Renal cortex interstitium (tissue), 11 donors: Measurements from ENCODE around the gene SLIT1. TPM values are rescaled to one million over a fixed set of nuclear protein-coding genes. Genes with fewer than 3 reads are reported as not detected.
"Not testable (repeated sequence)": the region's sequence is repeated elsewhere in the genome, so short reads cannot be mapped to it uniquely, and the experiment has no call there.

Experiments used
- DNase-seq, 11 donors: peaks; one replicate each; pipeline ENCODE4 v3.0.0-alpha.2; 2013; ENCODE audit warnings: low read depth in 9 of 11, low spot score in 4 of 11; ENCODE audit errors: extremely low read depth in 1 of 11
- polyA plus RNA-seq, 3 donors: library from polyadenylated mRNA; unstranded; fragments of 120-200 nt; gene quantifications; one replicate each; pipeline ENCODE4 v1.2.1, GENCODE V29; 2013; ENCODE audit not compliant: insufficient read length in 3 of 3

Gene SLIT1
- polyA plus RNA-seq, 3 donors, result 6.9 to 7.7 (median 7.6) TPM

DNA sequence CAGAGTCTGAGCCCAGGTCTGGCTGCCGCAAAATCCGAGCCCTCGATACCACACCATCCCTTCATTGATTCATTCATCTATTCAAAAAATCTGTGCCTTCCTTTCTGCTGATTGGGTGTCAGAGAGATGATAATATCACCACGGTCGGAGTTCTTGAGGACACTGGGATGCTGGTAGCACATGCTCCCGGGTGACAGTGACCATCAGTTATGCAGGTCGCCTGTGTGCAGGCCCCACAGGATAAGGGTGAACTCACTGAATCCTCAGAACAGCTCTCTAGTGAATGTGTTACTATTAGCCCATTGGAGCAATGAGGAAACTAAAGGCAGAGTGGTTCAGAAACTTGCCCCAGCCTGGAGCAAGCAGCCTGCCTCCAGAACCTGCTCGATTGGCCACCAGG, 145.1 kb downstream of the SLIT1 start:
- no peak for DNase-seq

DNA sequence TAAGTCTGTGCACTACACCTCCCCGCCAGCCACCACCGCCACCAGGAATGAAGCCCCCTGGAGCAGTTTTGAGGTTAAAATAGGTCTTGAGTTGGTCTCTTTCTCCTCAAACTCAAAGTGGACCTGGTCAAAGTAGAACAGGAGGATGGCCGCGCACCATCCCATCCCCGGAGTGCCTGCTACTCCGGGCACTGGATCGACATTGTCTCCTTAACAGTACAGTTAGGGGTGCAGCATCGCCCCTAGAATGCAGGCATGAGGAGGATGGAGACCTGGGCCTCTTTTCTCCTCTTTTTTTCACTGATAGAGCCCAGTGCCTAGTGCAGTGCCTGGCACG, 145.5 kb downstream of the SLIT1 start:
- no peak for DNase-seq

DNA sequence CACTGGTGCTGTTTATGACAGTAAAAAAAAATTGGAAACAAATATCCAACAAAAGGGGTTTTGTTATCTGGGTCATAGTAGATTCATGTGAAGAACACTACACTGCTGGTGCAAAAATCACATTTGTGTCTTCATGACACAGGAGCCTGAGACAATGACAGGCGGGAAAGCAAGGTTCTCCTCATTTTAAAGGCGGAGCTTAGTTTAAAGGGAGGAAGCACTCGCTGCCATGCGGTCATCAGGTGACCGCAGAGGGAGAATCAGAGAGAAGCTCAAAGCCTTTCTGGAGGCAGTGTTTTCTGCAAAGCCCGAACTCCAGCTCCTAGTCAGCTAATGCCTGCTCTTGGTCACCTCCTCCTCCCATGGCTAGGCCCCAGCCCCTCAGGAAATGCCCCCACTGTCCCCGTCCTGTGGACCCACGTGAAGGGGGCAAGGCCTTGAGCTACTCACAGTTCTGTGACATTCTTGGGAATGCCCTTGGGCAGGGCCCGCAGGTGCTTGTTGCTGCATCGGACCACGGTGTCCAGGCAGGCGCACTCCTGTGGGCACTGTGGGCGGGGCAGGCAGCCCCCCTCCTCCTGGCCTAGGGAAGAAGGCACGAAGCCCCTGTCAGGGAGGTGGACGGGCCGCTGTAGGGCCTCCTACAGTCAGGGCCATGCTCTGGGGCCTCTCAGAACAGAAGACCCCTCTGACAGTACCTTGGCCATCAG, 146.1 kb downstream of the SLIT1 start:
- no peak for DNase-seq

DNA sequence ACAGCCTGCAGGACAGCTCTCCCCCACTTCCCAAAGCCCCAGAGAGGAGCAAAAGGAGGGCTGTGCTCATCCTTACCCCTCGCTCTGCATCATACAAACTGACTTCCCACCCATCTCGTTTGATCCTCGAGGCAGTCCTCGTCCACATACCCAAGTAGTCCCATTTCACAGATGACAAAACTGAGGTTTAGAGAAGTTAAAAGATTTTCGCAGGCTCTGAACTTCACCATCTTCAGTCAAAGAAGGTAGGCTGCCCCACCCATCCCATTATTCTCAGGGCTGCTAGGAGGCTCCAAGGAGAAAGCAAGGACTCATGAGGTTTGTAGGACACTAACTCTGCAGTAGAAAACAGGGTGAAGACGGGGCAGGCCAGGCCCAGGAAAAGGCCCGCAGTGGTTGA, 147.1 kb downstream of the SLIT1 start:
- DNase-seq, result no peak

DNA sequence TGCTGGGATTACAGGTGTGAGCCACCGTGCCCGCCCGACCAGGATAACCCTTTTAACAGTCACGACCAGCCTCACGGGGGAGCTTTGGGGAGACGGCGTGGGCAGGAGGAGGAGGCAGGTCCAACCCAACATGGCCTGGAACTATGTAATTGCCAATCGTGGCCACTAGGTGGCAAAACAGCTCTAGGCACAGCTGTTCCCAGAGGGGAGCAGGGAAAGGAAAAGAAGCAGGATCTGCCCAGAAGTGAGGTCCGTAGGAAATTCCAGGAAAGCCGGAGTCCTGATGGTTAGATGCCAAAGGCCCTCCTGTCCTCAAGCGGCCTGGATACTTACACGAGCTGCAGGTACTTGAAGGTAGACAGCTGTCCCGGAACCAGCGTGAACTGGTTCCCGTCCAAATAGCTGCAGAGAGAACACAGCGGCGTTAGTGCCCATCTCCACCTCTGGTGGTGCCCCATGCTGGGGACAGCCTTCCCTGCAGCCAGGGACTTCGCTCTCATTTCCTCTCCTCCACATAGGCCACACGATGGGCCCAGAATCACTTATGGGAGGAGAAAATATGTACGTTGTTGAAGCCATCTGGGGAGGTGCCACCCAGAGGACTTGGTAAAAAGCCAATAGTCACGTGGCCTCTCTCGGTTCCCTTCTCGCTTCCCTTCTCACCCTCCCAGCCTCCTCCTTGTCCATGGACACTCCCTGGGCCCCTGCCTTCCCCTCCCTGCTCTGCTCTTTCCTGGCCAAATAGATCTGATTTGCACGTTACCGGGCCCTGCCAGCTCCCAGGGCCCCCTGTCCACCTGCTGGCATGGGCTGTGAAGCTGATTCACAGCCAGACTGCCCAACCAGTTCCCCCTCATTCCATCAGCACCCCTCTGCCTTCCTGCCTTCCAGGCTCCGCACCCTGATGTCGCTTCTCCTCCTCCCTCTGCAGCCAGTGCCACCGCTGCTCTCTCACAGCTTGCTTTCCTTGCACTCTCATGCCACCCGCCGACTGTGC, 148.1 kb downstream of the SLIT1 start:
- peak; percentile 50 to 83 (median 67) for DNase-seq

DNA sequence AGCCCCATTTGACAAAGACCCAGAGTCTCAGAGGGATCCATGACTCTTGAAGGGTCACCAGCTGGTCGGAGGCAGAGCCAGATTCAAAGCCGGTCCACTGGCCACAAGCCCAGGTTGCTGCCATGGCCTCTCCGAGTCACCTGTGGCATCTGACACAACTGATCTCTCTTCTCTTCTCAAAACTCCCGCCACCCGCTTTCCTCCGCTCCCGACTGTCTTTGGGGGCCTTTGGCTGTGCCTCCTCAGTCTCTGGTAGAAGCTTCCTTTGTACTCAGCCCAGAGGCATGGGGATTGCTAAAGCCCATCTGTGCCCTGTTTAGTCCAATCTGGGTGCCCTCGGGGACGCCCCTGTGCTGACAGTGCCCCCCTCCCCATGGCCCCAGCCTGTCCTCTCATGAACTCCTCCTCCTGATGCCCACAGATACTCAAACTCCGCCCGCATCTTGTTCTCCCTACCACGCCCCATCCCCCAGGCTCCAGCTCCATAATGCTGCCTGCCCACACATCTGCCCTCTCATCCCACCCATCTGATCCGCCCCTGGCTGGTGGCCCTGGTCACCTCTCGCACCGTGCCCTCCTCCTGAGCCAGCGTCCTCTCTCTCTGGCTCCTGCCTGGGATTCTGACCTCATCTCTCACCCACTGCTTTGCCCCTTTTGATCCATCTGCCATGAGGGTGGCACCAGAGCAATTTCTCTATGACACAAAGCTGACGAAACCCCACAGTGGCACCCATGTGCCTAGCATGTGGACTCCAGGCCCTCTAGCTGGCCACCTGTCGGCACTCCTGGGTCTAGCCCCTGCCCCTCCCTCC, 150.6 kb downstream of the SLIT1 start:
- DNase-seq, result no peak

DNA sequence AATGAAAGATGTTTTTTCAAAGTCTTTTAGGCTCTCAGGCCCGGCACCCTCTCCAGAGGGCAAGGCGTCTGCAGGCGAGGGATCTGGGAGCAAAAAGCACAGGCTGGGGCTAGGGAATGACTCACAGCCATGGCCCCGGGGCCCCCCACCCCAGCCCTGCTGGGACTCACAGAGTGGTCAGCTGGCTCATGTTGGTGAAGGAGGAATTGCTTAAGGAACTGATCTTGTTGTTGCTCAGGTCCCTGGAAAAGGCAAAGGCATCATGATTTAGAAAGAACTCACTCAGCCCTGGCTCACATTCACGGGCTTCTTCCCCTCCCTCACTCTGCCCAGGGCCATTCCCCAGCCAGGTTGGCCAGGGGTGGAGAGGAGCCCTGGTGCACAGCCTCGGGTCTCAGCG, 151.5 kb downstream of the SLIT1 start:
- no peak for DNase-seq

DNA sequence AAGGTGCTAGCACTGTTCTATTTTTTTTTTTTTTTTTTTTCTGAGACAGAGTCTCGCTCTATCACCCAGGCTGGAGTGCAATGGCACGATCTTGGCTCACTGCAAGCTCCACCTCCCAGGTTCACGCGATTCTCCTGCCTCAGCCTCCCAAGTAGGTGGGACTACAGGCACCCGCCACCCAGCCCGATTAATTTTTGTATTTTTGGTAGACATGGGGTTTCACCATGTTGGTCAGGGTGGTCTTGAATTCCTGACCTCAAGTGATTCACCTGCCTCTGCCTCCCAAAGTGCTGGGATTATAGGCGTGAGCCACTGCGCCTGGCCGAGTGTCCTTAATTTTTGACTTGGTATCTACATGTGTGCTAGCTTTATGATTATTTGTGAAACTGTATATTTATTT, 151.9 kb downstream of the SLIT1 start:
- not testable (repeated sequence) for DNase-seq

DNA sequence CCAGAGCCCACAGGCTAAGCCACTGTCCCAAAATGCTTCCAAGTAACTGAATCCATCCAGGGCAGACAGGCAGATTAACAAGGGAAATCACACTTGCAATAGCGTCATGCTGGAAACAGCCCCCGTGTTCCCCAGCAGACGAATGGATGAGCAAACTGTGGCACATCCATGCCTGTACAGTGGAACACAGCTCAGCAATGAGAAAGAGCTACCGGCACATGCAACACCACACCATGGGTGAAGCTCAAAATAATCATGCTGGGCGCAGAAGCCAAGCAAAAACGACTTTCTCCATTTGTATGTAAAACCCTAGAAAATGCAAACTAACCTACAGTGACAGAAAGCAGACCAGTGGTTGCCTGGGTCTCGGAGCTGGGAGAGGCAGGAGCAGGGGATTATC, 153.1 kb downstream of the SLIT1 start:
- DNase-seq, result no peak

DNA sequence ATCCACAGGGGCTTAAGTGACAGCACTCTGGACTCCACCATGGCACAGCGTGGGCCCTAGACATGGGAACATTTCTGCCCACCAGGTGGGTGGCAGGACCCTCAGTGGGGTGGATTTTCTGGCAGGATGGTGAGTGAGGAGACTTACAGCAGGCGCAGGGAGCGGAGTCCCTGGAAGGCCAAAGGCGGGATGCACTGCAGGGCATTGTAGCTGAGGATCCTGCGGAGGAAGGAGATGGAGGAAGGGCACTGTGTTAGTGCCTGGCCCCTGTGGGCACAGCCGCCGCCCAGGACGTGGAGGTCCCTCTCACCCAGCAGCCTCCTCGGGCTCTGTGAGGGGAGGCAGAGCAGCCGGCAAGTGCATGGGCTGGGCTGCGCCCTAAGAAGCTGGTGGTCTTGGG, 154.3 kb downstream of the SLIT1 start:
- DNase-seq, result no peak

DNA sequence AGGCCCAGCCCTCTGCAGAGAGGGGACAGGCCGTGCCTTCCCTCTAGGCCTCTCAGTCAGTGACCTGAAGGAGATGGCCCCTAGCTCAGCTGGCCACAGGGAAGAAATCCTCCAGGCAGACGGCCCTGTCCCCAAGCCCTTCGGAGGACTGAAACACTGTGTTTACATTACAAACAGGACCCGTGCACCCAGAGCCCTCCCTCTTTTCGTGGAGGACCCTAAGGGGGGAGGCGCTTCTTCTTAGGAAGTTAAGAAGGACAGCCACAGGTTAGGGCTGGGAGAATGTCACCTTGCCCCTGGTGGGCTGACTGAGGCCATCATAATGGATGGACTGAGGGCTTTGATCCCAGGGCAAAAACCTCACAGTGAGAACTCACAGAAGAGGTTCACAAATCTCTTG, 154.9 kb downstream of the SLIT1 start:
- DNase-seq, result no peak

DNA sequence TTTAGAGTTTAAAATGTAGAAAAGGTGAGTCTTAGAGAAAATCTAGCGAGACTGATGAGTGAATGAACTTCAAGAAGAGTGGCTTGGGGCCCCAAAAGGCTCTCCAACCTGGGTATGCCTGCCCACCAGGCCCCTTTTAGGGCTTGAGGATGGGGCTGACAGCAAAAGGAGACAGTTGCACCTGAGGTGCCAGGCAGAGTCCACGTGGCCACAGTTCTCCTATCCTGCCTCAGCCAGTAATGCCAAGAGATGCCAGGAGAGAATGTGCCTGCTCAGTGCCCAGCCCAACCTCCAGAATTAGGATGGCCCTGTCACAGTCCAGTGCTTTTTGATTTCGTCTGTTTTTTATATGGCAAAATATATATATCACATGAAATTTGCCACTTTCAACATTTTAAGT, 156.5 kb downstream of the SLIT1 start:
- no peak for DNase-seq

DNA sequence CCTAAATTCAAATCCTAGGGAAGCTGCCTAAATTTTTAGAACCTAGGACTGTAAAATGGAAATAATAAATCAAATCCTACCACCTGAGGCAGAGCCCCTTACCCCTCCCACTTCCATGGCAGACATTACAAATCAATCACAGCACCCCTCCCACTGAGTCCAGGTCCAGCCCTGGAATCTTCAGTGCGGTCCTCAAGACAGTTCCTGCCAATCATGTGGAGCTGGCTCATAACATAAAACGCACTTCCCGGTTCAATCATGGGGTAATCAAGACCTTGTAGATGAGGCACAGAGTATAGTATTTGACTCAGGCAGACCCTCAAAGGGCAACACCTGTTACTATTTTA, 157.0 kb downstream of the SLIT1 start:
- DNase-seq, result no peak

DNA sequence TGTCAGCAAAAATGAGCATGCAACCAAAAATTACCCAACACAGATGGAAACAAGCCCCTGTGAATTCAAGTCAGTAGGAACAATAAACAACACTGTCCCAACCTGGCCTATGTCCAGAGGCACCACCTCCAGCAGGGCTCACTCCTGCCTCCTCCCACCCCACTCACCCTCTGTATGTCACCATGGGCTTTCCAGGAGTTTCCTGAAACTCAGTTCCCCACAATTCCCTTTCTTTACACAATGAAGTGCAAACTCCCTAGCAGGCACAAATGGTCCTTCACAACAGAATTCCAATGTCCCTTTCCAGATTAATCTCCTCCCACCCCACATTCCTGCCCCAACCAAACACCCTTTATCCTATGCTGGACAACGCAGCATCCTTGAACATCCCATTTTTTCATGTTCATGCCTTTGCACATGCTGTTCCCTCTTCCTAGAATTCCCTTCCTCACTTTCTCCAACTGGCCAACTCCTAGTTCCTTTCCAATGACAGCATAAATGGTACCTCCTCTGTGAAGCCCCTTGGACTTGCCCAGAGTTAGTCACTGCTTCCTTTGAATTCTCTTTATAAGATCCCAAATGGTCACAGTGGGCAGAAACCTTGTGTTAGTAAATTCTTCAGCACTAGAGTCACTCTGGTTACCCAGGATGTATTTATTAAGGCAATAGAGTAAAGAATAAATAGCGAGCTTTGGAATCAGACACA, 157.5 kb downstream of the SLIT1 start:
- DNase-seq, result no peak

DNA sequence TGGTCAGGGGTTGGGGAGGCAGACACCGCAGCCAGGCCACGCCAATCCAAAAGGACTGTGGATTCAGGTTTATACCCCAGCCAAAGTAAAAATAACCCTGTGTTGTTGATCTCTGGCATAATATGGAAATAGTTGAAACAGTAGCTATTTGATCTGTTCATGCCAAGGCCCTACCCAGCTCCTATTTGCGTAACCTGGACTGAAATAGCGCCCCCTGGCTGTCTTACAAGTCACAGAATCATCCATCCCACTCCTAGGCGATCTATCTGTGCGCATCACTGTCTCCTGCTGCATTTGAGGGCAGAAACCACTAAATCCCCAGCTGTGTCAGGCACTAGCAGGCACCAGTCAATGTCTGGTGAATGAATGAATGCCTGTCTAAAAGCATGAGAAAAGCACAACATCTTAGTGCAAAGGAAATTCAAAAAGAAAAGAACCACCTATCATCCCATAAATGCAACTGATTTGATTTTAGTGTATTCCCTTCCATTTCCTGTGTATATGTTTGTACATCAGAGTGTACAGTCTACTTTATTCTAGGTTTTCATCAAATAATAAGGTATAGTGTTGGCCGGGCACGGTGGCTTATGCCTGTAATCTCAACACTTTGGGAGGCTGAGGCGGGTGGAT, 160.0 kb downstream of the SLIT1 start:
- peak in 2 of 11 donors; percentile 18 for DNase-seq

DNA sequence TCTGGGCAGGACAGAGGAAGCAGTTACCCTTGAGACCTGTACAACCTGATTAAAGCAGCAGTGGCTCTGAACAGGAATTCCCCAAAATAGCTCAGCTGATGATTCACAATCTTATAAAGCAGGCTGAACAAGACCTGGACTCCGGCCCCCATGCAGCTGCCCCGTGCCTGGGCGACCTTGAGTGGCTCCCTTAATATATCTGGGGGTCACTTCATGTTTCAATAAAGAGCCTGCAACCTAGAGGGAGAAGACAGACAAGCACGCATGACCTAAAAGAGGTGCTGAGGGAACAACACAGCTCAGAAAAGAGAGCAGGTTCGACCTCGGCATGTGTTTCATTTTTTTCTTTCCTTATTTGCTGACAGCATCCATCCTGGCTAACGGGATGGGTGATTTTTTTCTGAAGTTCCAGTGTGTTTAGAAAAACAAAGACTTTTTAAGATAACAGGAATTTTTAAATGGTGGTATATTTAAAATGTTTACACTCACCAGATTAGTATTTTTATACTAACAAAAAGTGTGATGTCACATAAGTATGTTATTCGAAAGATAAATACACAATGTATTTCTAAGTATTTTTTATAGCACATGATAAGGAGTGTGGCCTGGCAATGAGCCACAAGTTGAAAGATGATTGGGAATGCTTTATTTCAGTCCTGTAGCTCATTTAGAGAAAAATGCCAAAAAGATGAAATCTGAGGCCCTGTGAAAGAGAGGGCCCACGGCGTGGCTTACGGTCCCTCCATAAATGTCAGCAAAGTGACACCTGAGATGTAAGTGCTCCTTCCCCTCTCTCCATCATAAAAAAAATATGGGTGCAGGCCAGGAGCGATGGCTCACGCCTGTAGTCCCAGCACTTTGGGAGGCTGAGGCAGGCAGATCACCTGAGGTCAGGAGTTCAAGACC, 161.3 kb downstream of the SLIT1 start:
- no peak for DNase-seq

DNA sequence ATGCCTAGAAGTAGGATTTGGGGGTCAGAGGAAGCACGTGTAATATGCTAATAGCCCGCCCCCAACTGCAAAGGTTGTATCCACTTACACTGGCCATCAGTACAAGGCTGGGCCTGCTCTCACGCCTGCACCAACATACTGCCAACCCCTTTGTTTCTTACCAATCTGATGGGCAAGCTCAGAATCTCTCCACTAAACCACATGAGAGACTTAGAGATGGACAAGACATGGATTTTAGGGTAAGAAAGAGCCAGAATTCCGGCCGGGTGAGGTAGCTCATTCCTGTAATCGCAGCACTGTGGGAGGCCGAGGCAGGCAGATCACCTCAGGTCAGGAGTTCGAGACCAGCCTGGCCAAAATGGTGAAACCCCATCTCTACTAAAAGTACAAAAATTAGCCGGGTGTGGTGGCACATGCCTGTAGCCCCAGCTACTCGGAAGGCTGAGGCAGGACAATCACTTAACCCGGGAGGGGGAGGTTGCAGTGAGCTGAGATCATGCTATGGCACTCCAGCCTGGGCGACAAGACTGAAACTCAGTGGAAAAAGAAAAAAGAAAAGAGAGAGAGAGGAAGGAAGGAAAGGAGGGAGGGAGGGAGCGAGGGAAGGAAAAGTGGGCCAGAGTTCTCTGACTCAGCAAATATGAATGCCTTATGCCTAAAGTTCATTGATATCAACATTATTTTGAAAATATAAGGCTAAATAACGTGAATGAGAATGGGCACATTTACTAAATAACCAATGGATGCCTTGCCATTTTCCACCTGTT, 162.2 kb downstream of the SLIT1 start:
- DNase-seq, result no peak
